GM23248 (cell line): ENCODE results near the gene MYO7B. TPM values are rescaled to one million over a fixed set of nuclear protein-coding genes. Genes with fewer than 3 reads are reported as not detected.

ENCODE experiments used
- DNase-seq: peaks from one replicate; pipeline ENCODE4 v3.0.0-alpha.2; 2015
- H2AFZ ChIP-seq: fragments of 200-600 bp; sonication (generic); 2 replicates; pipeline ENCODE4 v1.6.1; 2016; ENCODE audit warnings: antibody characterized with exemption
- H3F3A ChIP-seq: fragments of 200-600 bp; sonication (generic); 2 replicates; pipeline ENCODE4 v1.6.1; 2016; ENCODE audit warnings: mild to moderate bottlenecking, antibody characterized with exemption, mixed run types; ENCODE audit not compliant: insufficient read depth
- H3K27ac ChIP-seq: fragments of 200-600 bp; sonication (generic); 2 replicates; pipeline ENCODE4 v1.5.1; 2016; ENCODE audit warnings: mild to moderate bottlenecking
- H3K27me3 ChIP-seq: fragments of 200-600 bp; sonication (generic); replicated peaks from 2 replicates; pipeline ENCODE4 v1.6.1; 2016; ENCODE audit warnings: mild to moderate bottlenecking; ENCODE audit not compliant: insufficient read depth
- H3K36me3 ChIP-seq: fragments of 200-600 bp; sonication (generic); 2 replicates; pipeline ENCODE4 v1.6.1; 2016; ENCODE audit warnings: low read depth, mild to moderate bottlenecking
- H3K4me1 ChIP-seq: fragments of 200-600 bp; sonication (generic); 2 replicates; pipeline ENCODE4 v1.6.1; 2016; ENCODE audit warnings: mild to moderate bottlenecking; ENCODE audit not compliant: insufficient read depth
- H3K4me2 ChIP-seq: fragments of 200-600 bp; sonication (generic); one replicate; pipeline ENCODE4 v1.6.1; 2016; ENCODE audit warnings: mild to moderate bottlenecking; ENCODE audit not compliant: unreplicated experiment
- H3K4me3 ChIP-seq: fragments of 200-600 bp; sonication (generic); 2 replicates; pipeline ENCODE4 v1.5.1; 2016; ENCODE audit warnings: mild to moderate bottlenecking
- H3K79me2 ChIP-seq: fragments of 200-600 bp; sonication (generic); 2 replicates; pipeline ENCODE4 v1.6.1; 2016; ENCODE audit warnings: mild to moderate bottlenecking; ENCODE audit not compliant: insufficient read depth
- H3K9ac ChIP-seq: fragments of 200-600 bp; sonication (generic); 2 replicates; pipeline ENCODE4 v1.6.1; 2016; ENCODE audit warnings: mild to moderate bottlenecking
- H3K9me2 ChIP-seq: fragments of 200-600 bp; sonication (generic); 2 replicates; pipeline ENCODE4 v1.6.1; 2016; ENCODE audit warnings: mixed run types, mild to moderate bottlenecking, moderate library complexity; ENCODE audit not compliant: insufficient read depth
- H3K9me3 ChIP-seq: fragments of 200-600 bp; sonication (generic); one replicate; pipeline ENCODE4 v1.6.1; 2017; ENCODE audit warnings: low read depth
- H4K20me1 ChIP-seq: fragments of 200-600 bp; sonication (generic); 2 replicates; pipeline ENCODE4 v1.6.0; 2016; ENCODE audit not compliant: insufficient read depth
- EZH2 ChIP-seq: fragments of 200-600 bp; sonication (generic); IDR thresholded peaks from 2 replicates; pipeline ENCODE4 v1.6.1; 2018; ENCODE audit warnings: antibody characterized with exemption, mild to moderate bottlenecking; ENCODE audit not compliant: insufficient read depth, poor library complexity, severe bottlenecking
- EZH2phosphoT487 ChIP-seq: fragments of 200-600 bp; sonication (generic); IDR thresholded peaks from 2 replicates; pipeline ENCODE4 v1.6.1; 2018; ENCODE audit warnings: antibody characterized with exemption, moderate library complexity, mild to moderate bottlenecking, low read depth; ENCODE audit not compliant: insufficient read depth
- WGBS, 2 experiments: methylation state at CpG; one replicate each; pipeline ENCODE4 v1.1.6; 2015 to 2017; ENCODE audit warnings: low lambda C conversion rate in 2 of 2, low coverage in 1 of 2; ENCODE audit errors: missing lambda C conversion rate in 2 of 2; 5-methylcytosine and 5-hydroxymethylcytosine counted together
- in situ Hi-C: fragments of 300-500 bp; cut with MboI; formaldehyde crosslinking; loops from 2 replicates; pipeline ENCODE4 v1.15.0; 2020
- polyA plus RNA-seq: library from polyadenylated mRNA; unstranded; fragments of >200 nt; fragmentation: Nextera tagmentation; extraction: Ambion mirVana; gene quantifications from 2 replicates; pipeline ENCODE4 v1.2.1, GENCODE V29; 2016
- total RNA-seq: library from RNA; depleted of rRNA; stranded (reverse); fragments of >200 nt; shearing (Covaris generic); gene quantifications from 2 replicates; pipeline ENCODE4 v1.2.3, GENCODE V29; 2014

Gene MYO7B
- total and polyA plus RNA-seq, 2 experiments from 2014 or later = not detected

GRCh38 chr2:127596311-127597045 lies 61.0 kb downstream of the MYO7B start:
- H3K9ac ChIP-seq = no peak overlapping the region
- 89% methylated on average over 10 to 14 of the region's 14 CpGs for WGBS, 2 experiments
- no peaks in the 10 kb centered on the region for H3K9me3 ChIP-seq
- no peak for TF ChIP-seq EZH2phosphoT487
- TF ChIP-seq EZH2 = no peak
- H2AFZ ChIP-seq = no peak overlapping the region
- no peak for DNase-seq
- H3F3A ChIP-seq = peaks cover 21% of the 10 kb centered on the region
- H3K27ac ChIP-seq = no peak overlapping the region
- H3K4me3 ChIP-seq = no peak overlapping the region
- H3K27me3 ChIP-seq = no peaks in the 10 kb centered on the region
- in situ Hi-C loops = no loop called here
- H3K79me2 ChIP-seq = no peaks in the 10 kb centered on the region
- peaks cover 16% of the 10 kb centered on the region for H3K4me1 ChIP-seq
- no peaks in the 10 kb centered on the region for H4K20me1 ChIP-seq
- H3K4me2 ChIP-seq = no peak overlapping the region
- no peaks in the 10 kb centered on the region for H3K9me2 ChIP-seq
- H3K36me3 ChIP-seq = no peaks in the 10 kb centered on the region

GRCh38 chr2:127597046-127597983 lies 61.8 kb downstream of the MYO7B start:
- Histone ChIP-seq H3K9ac (no peak overlapping the region), H3K9me2 (no peaks in the 10 kb centered on the region), H3K27ac (no peak overlapping the region), H3K4me3 (no peak overlapping the region), H3K4me2 (no peak overlapping the region), H3K4me1 (peaks cover 16% of the 10 kb centered on the region), H4K20me1 (no peaks in the 10 kb centered on the region), H3K27me3 (no peaks in the 10 kb centered on the region), H3K79me2 (no peaks in the 10 kb centered on the region), H3K9me3 (no peaks in the 10 kb centered on the region), H3F3A (peaks cover 21% of the 10 kb centered on the region), H2AFZ (no peak overlapping the region), H3K36me3 (no peaks in the 10 kb centered on the region)
- TF ChIP-seq EZH2phosphoT487 (no peak), EZH2 (no peak)
- WGBS, 2 experiments = 82 to 86% methylated on average over 17 of the region's 17 CpGs
- in situ Hi-C loops = no loop called here
- no peak for DNase-seq

GRCh38 chr2:127597984-127598380 lies 62.5 kb downstream of the MYO7B start:
- H3K4me1 ChIP-seq = peaks cover 16% of the 10 kb centered on the region
- H3K9ac ChIP-seq = no peak overlapping the region
- no peaks in the 10 kb centered on the region for H4K20me1 ChIP-seq
- H3K4me3 ChIP-seq = no peak overlapping the region
- H3K27ac ChIP-seq = no peak overlapping the region
- no peaks in the 10 kb centered on the region for H3K27me3 ChIP-seq
- no peaks in the 10 kb centered on the region for H3K9me2 ChIP-seq
- no peaks in the 10 kb centered on the region for H3K9me3 ChIP-seq
- no peaks in the 10 kb centered on the region for H3K79me2 ChIP-seq
- DNase-seq = peak; percentile 59
- TF ChIP-seq EZH2 = no peak
- TF ChIP-seq EZH2phosphoT487 = no peak
- no peaks in the 10 kb centered on the region for H3K36me3 ChIP-seq
- WGBS, 2 experiments = 54 to 55% methylated on average over 4 of the region's 4 CpGs
- no peak overlapping the region for H2AFZ ChIP-seq
- in situ Hi-C loops = no loop called here
- H3K4me2 ChIP-seq = no peak overlapping the region
- H3F3A ChIP-seq = peaks cover 21% of the 10 kb centered on the region

GRCh38 chr2:127598711-127599110 lies 63.2 kb downstream of the MYO7B start:
- no peaks in the 10 kb centered on the region for H3K9me2 ChIP-seq
- peaks cover 16% of the 10 kb centered on the region for H3K4me1 ChIP-seq
- H3F3A ChIP-seq = peaks cover 21% of the 10 kb centered on the region
- no peak overlapping the region for H3K4me2 ChIP-seq
- no peaks in the 10 kb centered on the region for H3K79me2 ChIP-seq
- H3K27ac ChIP-seq = no peak overlapping the region
- H3K9me3 ChIP-seq = no peaks in the 10 kb centered on the region
- H3K9ac ChIP-seq = no peak overlapping the region
- TF ChIP-seq EZH2phosphoT487 = no peak
- no peak for TF ChIP-seq EZH2
- in situ Hi-C loops = no loop called here
- no peaks in the 10 kb centered on the region for H3K36me3 ChIP-seq
- no peaks in the 10 kb centered on the region for H4K20me1 ChIP-seq
- H3K4me3 ChIP-seq = no peak overlapping the region
- WGBS, 2 experiments = 80 to 86% methylated on average over 3 of the region's 3 CpGs
- DNase-seq = peak; percentile 19
- no peaks in the 10 kb centered on the region for H3K27me3 ChIP-seq
- peak overlapping the region; percentile 41; the same call in 1 of the 2 replicates for H2AFZ ChIP-seq
